GM12874 (cell line): ENCODE results near the gene NOP9.

Experiments
- TF ChIP-seq, protein P1 (sequence below): IDR thresholded peaks from 2 replicates; pipeline ENCODE4 v1.5.1; 2011; ENCODE audit warnings: low read depth, mild to moderate bottlenecking, control low read depth, low read length, moderate library complexity; ENCODE audit not compliant: insufficient read depth

Gene NOP9

DNA sequence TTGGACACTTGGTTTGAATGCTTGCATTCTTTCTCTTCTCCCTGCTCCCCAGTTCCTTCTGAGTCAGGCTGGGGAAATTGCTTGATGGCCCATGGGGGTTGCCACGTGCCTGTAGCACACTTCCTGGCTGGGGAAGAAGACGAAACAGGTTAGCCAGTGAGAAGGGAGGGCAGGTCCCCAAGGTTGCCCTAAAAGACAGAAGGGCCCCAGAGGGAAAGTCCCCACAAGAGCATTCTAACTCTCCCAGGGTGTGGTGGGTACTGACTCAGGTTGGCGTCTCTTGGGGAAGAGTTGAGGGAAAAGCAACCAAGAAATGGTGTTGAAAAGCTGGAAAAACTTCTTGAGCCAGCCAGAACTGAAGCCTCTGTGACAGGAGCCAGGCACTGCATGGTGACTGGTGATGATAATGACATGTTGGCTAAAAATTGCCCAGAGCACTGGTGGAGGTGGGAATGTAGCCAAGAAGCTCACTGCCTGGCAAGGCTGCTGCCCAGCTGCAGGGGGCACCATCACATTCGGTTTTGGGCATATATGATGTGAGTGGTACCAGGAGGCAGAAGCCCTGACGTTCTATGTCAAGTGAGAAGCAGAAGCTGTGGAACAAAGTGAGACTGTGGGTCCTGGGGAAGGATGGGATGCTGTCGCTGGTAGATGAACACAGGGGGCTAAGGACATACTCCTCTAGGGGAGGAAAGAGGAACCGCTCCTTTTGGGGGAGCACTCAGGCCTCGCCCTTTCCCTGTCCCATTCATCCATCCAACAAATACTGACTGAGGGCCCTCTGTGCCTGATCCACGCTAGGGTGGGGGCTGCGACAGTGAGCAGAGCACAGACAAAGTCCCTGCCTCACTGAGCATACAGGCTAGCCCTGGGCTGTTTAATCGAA lies 20.1 kb upstream of the NOP9 start:
- TF ChIP-seq, protein P1, sequence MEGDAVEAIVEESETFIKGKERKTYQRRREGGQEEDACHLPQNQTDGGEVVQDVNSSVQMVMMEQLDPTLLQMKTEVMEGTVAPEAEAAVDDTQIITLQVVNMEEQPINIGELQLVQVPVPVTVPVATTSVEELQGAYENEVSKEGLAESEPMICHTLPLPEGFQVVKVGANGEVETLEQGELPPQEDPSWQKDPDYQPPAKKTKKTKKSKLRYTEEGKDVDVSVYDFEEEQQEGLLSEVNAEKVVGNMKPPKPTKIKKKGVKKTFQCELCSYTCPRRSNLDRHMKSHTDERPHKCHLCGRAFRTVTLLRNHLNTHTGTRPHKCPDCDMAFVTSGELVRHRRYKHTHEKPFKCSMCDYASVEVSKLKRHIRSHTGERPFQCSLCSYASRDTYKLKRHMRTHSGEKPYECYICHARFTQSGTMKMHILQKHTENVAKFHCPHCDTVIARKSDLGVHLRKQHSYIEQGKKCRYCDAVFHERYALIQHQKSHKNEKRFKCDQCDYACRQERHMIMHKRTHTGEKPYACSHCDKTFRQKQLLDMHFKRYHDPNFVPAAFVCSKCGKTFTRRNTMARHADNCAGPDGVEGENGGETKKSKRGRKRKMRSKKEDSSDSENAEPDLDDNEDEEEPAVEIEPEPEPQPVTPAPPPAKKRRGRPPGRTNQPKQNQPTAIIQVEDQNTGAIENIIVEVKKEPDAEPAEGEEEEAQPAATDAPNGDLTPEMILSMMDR = peak; percentile 46

DNA sequence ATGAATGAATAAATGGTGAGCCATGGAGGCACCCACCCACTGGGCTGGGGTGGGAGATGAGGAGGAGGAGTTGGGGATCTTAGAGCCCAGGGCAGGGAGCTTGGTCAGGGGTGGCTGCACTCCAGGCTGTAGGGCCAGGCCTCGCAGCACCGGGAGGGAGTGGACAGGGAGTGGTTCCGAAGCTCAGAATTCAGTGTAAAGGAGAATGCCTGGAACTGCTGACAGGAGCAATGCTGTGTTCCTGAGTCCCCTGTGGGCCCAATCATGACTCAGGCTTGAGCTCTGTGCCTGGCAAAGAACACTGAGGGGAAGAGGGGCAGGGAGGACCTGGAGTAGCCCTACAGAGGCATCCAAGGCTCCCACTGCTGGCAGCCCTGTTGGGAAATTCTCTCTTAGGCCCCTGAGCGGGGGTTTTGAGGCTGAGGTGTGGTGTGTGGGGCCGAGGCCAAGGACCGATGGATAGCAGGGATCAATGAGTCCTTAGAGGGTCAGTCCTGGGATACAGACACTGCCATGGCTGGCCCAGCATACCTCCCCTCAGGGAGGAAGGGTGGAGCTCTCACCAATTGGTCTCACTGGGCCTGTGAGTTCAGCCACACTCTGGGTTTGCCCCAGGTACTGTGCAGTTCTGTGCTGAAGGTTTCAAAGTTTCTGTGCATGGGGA lies 18.7 kb upstream of the NOP9 start:
- TF ChIP-seq, protein P1 = no peak

- TF ChIP-seq, protein P1 = no peak
These were observed 18.0 kb upstream of the NOP9 start for GRCh38 chr14:24281636-24282035.

DNA sequence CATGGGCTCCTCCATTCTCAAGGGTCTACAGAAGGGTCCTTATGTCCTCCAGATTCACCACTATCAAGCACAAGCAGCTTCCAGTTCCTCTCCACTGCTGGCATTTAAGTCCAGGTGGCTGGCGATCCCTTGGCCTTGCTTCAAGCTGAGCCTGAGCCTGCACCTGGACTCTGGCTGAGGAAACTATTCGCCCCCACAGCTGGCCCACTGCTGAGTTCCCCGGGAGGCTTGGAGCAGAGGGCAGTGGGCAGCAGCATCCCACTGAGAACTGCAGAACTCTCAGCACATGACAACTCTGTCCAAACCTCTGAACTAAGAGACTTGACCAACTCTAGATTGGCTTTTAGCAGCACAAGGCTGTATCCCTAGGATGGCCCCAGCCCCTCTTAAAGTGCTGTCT lies 16.9 kb upstream of the NOP9 start:
- TF ChIP-seq, protein P1 = no peak

- TF ChIP-seq, protein P1 = no peak
These were observed 15.7 kb upstream of the NOP9 start for GRCh38 chr14:24283796-24284460.

DNA sequence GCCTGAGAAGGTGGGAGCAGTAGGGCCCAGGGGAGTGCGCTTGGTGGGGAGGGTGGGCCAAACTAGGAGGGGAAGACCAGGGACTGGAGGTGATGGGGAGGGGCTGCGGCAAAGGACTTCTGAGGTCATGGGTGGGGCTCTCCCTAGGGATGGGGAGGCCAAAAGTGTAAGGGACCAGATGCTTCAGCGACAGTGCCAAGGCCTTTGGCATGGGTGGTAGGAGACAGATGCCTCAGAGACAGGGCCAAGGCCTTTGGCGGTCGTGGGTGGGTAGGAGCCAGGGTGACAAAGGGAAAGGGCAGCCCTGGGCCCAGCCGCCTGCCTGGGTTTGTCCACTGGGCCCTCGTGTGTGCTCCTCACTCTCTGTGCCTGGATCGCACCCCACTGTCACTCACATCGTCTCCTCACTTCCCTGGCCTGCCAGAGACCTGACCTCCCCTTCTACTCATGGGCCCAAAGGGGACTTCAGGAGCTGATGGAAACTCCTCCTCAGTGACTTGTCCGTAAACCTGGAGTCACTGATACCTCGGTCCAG lies 15.1 kb upstream of the NOP9 start:
- TF ChIP-seq, protein P1 = no peak

DNA sequence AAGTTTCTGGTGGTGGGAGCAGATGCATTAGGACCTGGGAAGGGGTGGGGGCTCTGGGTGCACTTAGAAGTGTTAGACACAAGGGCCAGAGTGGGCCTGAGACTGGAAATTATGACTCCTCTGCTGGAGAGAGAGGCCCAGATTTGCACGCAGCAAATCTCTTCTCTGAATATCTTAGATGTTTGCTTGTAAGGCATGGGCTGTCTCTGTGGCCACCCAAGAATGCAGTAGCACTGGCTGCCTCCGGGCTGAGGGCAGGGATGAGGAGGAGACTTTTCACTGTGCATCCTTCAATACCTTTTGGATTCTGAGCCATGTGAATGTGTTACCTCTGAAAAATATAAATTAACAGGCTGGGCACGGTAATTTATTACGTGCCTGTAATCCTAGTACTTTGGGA lies 14.3 kb upstream of the NOP9 start:
- TF ChIP-seq, protein P1 = no peak
